Smooth muscle cell (in vitro differentiated cells): ENCODE data around the gene ARHGAP24. TPM values are rescaled to one million over a fixed set of nuclear protein-coding genes. Genes with fewer than 3 reads are reported as not detected.

ENCODE experiments used
- DNase-seq: peaks from one replicate; lab custom pipeline; 2025; ENCODE audit not compliant: unreplicated experiment; lab: John Stamatoyannopoulos, UW
- H2AFZ ChIP-seq: fragments of 200-600 bp; sonication (generic); 2 replicates; pipeline ENCODE4 v1.6.0; 2016; ENCODE audit warnings: antibody characterized with exemption, low read depth, mild to moderate bottlenecking
- H3F3A ChIP-seq: fragments of 200-600 bp; sonication (generic); 2 replicates; pipeline ENCODE4 v1.6.0; 2017; ENCODE audit warnings: antibody characterized with exemption, low read depth
- H3K27ac ChIP-seq: fragments of 200-600 bp; sonication (generic); 2 replicates; pipeline ENCODE4 v1.5.1; 2016; ENCODE audit warnings: low read depth, mild to moderate bottlenecking
- H3K27me3 ChIP-seq: fragments of 200-600 bp; sonication (generic); 2 replicates; pipeline ENCODE4 v1.6.1; 2016; ENCODE audit warnings: low read depth, mild to moderate bottlenecking
- H3K36me3 ChIP-seq: fragments of 200-600 bp; sonication (generic); 2 replicates; pipeline ENCODE4 v1.5.1; 2016; ENCODE audit warnings: low read depth
- H3K4me1 ChIP-seq: fragments of 200-600 bp; sonication (generic); 2 replicates; pipeline ENCODE4 v1.5.1; 2016; ENCODE audit warnings: low read depth
- H3K4me2 ChIP-seq: fragments of 200-600 bp; sonication (generic); 2 replicates; pipeline ENCODE4 v1.6.0; 2016; ENCODE audit warnings: mild to moderate bottlenecking
- H3K4me3 ChIP-seq: fragments of 200-600 bp; sonication (generic); 2 replicates; pipeline ENCODE4 v1.5.1; 2016; ENCODE audit warnings: mild to moderate bottlenecking
- H3K79me2 ChIP-seq: fragments of 200-600 bp; sonication (generic); 2 replicates; pipeline ENCODE4 v1.6.0; 2016; ENCODE audit warnings: low read depth, mild to moderate bottlenecking
- H3K9ac ChIP-seq: fragments of 200-600 bp; sonication (generic); 2 replicates; pipeline ENCODE4 v1.6.0; 2016; ENCODE audit warnings: low read depth
- H3K9me3 ChIP-seq: fragments of 200-600 bp; sonication (generic); replicated peaks from 2 replicates; pipeline ENCODE4 v1.5.1; 2016; ENCODE audit warnings: low read depth
- H4K20me1 ChIP-seq: fragments of 200-600 bp; sonication (generic); 2 replicates; pipeline ENCODE4 v1.6.0; 2016; ENCODE audit warnings: low read depth
- CTCF ChIP-seq: fragments of 200-600 bp; sonication (generic); IDR thresholded peaks from 2 replicates; pipeline ENCODE4 v1.5.1; 2017; ENCODE audit warnings: borderline replicate concordance, mild to moderate bottlenecking, antibody characterized with exemption; ENCODE audit not compliant: insufficient read depth, poor library complexity, severe bottlenecking
- WGBS: methylation state at CpG from one replicate; pipeline ENCODE4 v1.1.7; 2016; ENCODE audit warnings: low lambda C conversion rate; 5-methylcytosine and 5-hydroxymethylcytosine counted together
- polyA plus RNA-seq: library from polyadenylated mRNA; unstranded; fragments of >200 nt; fragmentation: Nextera tagmentation; extraction: Ambion mirVana; gene quantifications from 2 replicates; pipeline ENCODE4 v1.2.1, GENCODE V29; 2016
- total RNA-seq: library from RNA; depleted of rRNA; stranded (reverse); fragments of >200 nt; gene quantifications from 2 replicates; pipeline ENCODE4 v1.2.3, GENCODE V29; 2014

ARHGAP24 gene
- total and polyA plus RNA-seq, 2 experiments from 2014 or later: 4.9 to 18.2 TPM

- no peaks in the 10 kb centered on the region for H3K36me3 ChIP-seq
- no peaks in the 10 kb centered on the region for H3K9me3 ChIP-seq
- no peaks in the 10 kb centered on the region for H3K4me1 ChIP-seq
- H3K27ac ChIP-seq: no peak overlapping the region
- no peak overlapping the region for H2AFZ ChIP-seq
- no peaks in the 10 kb centered on the region for H3K79me2 ChIP-seq
- H3K9ac ChIP-seq: no peak overlapping the region
- no peaks in the 10 kb centered on the region for H3F3A ChIP-seq
- H3K4me2 ChIP-seq: no peak overlapping the region
- no peaks in the 10 kb centered on the region for H3K27me3 ChIP-seq
- H3K4me3 ChIP-seq: no peak overlapping the region
- WGBS: 94% methylated on average over 3 of the region's 3 CpGs
- no peak for TF ChIP-seq CTCF
- H4K20me1 ChIP-seq: no peaks in the 10 kb centered on the region
- DNase-seq: no peak
These were observed 476.1 kb downstream of the ARHGAP24 start for GRCh38 chr4:85951099-85951498.

GRCh38 chr4:85952528-85952927 lies 477.6 kb downstream of the ARHGAP24 start:
- H3K9ac ChIP-seq: no peak overlapping the region
- no peak for DNase-seq

GRCh38 chr4:85952972-85953650 lies 478.2 kb downstream of the ARHGAP24 start:
- no peaks in the 10 kb centered on the region for H3K36me3 ChIP-seq
- H3K4me1 ChIP-seq: no peaks in the 10 kb centered on the region
- no peaks in the 10 kb centered on the region for H3K9me3 ChIP-seq
- 67% methylated on average over 3 of the region's 3 CpGs for WGBS
- no peak for TF ChIP-seq CTCF
- H3K4me3 ChIP-seq: no peak overlapping the region
- no peak overlapping the region for H2AFZ ChIP-seq
- H4K20me1 ChIP-seq: no peaks in the 10 kb centered on the region
- DNase-seq: no peak
- peak overlapping the region; percentile 49 for H3K4me2 ChIP-seq
- H3K27ac ChIP-seq: peak overlapping the region; percentile 51
- no peaks in the 10 kb centered on the region for H3K79me2 ChIP-seq
- no peaks in the 10 kb centered on the region for H3K27me3 ChIP-seq
- no peaks in the 10 kb centered on the region for H3F3A ChIP-seq
- H3K9ac ChIP-seq: no peak overlapping the region

More at GRCh38 chr4:85952528-85952927, 477.6 kb downstream of the ARHGAP24 start:
- no peak for TF ChIP-seq CTCF
- H3K27me3 ChIP-seq: no peaks in the 10 kb centered on the region
- H4K20me1 ChIP-seq: no peaks in the 10 kb centered on the region
- no peak overlapping the region for H3K27ac ChIP-seq
- peak overlapping the region; percentile 49 for H3K4me2 ChIP-seq
- no peak overlapping the region for H2AFZ ChIP-seq
- H3K36me3 ChIP-seq: no peaks in the 10 kb centered on the region
- no peaks in the 10 kb centered on the region for H3K4me1 ChIP-seq
- WGBS: 86% methylated on average over 3 of the region's 3 CpGs
- no peaks in the 10 kb centered on the region for H3F3A ChIP-seq
- no peaks in the 10 kb centered on the region for H3K79me2 ChIP-seq
- H3K4me3 ChIP-seq: no peak overlapping the region
- H3K9me3 ChIP-seq: no peaks in the 10 kb centered on the region

- Histone ChIP-seq H3K9me3 (no peaks in the 10 kb centered on the region), H3K27me3 (no peaks in the 10 kb centered on the region), H3K4me3 (no peak overlapping the region), H3K79me2 (no peaks in the 10 kb centered on the region), H3K9ac (no peak overlapping the region), H3K27ac (peak overlapping the region; percentile 2), H4K20me1 (no peaks in the 10 kb centered on the region), H3K36me3 (no peaks in the 10 kb centered on the region), H3K4me1 (no peaks in the 10 kb centered on the region), H2AFZ (no peak overlapping the region), H3F3A (no peaks in the 10 kb centered on the region), H3K4me2 (peak overlapping the region; percentile 49)
- no peak for DNase-seq
- WGBS: 56% methylated on average over 3 of the region's 3 CpGs
- no peak for TF ChIP-seq CTCF
These were observed 478.7 kb downstream of the ARHGAP24 start for GRCh38 chr4:85953651-85954018.
